Fibroblast of the aortic adventitia (primary cell): ENCODE results near the gene PPM1M. TPM values are rescaled to one million over a fixed set of nuclear protein-coding genes. Genes with fewer than 3 reads are reported as not detected.
A peak's percentile ranks its signal among the peaks of the same experiment; 100 is the strongest.

ENCODE experiments used
- DNase-seq: peaks from one replicate; pipeline ENCODE4 v3.0.0-alpha.2; 2010; ENCODE audit warnings: low read depth
- H3K4me3 ChIP-seq: 2 replicates; pipeline ENCODE4 v1.5.1; 2011; ENCODE audit warnings: low read depth, mild to moderate bottlenecking, control low read depth, low read length, moderate library complexity
- total RNA-seq: library from RNA; depleted of rRNA; stranded (reverse); fragments of >200 nt; gene quantifications from 2 replicates; pipeline ENCODE4 v1.2.3, GENCODE V29; 2012; ENCODE audit warnings: low replicate concordance
- TF ChIP-seq, protein P1 (sequence below): IDR thresholded peaks from 2 replicates; pipeline ENCODE4 v1.5.1; 2011; ENCODE audit warnings: mild to moderate bottlenecking, low read length, control low read depth, inconsistent platforms; ENCODE audit not compliant: insufficient read depth

The PPM1M gene
- total RNA-seq, 1 donor = 27.4 TPM

DNA sequence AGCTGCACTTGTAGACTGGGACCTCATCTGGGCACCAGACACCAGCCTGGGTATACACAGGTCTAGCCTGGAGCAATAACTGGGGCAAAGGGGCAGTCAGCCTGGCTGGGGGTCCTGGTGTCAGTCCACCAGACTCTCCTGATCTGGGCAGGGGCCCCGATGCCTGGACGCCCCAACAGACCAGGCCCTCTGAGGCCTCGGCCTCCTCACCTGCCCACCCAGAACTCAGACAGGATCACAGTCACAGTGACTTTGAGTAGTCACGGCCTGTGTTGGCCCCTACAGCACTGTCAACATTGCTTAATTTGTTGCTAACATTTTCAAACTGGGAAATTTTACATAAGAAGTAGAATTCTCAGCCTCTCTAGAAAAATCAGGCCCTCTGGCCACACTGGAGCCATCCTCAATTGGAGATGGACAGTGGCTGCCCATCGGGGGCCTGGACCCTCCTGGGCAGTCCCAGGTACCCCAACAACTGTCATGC, 12.4 kb upstream of the PPM1M start:
- TF ChIP-seq, protein P1, sequence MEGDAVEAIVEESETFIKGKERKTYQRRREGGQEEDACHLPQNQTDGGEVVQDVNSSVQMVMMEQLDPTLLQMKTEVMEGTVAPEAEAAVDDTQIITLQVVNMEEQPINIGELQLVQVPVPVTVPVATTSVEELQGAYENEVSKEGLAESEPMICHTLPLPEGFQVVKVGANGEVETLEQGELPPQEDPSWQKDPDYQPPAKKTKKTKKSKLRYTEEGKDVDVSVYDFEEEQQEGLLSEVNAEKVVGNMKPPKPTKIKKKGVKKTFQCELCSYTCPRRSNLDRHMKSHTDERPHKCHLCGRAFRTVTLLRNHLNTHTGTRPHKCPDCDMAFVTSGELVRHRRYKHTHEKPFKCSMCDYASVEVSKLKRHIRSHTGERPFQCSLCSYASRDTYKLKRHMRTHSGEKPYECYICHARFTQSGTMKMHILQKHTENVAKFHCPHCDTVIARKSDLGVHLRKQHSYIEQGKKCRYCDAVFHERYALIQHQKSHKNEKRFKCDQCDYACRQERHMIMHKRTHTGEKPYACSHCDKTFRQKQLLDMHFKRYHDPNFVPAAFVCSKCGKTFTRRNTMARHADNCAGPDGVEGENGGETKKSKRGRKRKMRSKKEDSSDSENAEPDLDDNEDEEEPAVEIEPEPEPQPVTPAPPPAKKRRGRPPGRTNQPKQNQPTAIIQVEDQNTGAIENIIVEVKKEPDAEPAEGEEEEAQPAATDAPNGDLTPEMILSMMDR = no peak
- H3K4me3 ChIP-seq = no peak overlapping the region
- DNase-seq = no peak

DNA sequence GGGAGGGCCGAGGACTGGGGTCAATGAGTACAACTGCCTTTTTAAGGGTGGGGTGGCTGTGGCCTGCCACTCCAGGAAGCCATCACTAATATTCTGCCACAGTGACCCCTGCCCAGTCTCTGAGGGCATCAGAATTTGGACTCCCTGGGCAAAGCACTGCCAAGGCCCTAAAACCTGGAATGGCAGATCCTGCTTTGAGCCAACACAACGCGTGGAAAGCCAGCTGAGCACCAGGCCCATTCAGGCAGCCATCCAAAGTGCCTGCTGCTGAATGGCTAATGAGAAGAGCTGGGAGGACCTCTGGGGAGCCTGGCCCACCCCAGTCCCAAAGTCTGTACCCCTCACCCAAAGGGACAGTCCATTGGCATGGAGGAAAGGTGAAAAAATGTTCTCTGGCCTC, 11.6 kb upstream of the PPM1M start:
- no peak overlapping the region for H3K4me3 ChIP-seq
- TF ChIP-seq, protein P1 = no peak
- DNase-seq = no peak

DNA sequence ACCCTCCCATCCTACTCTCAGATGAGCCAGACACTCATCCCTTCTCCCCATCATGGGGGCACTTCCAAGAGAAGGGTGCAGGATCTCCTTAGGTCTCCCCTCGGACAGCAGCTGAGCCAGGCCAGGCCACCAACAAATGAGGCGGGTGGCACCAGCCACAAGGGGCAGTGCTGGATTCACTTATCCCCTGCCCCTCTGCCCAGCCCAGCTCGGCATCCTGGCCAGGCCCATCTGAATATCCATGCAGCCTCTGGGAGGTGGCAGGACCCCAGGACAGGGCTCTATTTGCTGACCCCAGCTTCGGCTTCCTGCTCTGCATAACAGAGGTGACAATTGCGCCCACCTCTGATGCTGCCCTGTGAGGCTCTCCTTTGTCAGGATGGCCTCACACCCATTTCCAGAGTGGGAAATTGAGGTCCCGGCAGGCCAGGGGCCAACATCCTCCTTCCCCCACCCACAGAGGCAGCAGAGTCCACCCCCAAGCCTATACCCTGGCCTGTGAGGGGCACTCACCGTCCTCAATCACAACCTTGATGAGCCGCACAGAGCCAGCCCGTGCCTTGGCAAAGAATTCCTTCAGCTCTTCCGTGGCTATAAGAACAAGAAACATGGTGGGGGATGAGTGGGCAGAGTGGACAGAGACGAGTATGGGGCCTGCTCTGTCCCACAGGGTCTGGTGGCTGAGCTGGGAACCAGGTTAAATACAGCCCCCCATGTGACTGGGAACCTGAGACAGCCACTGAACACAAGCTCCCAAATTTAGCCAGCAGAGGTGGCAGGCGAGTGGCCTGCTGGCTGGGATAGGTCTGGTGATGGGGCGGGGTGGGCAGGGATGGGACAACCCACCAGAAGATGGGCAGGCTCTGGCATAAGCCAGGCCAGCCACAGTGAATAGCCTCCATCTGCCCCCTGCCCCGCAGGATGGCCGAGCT, 10.8 kb upstream of the PPM1M start:
- DNase-seq = no peak
- H3K4me3 ChIP-seq = no peak overlapping the region
- TF ChIP-seq, protein P1 = no peak

DNA sequence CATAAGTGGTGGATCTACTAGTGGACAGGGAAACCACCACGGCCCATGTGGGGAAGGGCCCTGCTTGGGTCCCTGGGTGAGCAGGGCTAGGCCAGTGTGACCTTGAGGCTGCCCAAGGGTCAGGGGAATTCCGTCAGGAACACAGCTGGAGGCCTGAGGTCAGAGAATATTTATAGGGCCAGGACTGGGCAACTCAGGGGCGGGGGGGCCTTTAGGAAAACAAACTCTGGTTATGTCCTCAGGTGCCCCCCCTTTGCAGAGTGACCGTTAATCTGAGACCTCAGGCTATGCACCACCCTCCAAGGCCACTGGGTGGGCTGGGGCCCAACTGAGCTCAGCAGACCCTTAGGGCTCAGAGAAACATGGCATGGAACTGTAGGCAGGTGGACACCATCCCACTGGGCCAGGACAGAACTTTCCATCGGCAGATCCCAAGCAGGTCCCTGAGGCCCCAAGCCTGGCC, 9.1 kb upstream of the PPM1M start:
- H3K4me3 ChIP-seq = peak overlapping the region; percentile 35
- TF ChIP-seq, protein P1 = no peak
- DNase-seq = no peak

DNA sequence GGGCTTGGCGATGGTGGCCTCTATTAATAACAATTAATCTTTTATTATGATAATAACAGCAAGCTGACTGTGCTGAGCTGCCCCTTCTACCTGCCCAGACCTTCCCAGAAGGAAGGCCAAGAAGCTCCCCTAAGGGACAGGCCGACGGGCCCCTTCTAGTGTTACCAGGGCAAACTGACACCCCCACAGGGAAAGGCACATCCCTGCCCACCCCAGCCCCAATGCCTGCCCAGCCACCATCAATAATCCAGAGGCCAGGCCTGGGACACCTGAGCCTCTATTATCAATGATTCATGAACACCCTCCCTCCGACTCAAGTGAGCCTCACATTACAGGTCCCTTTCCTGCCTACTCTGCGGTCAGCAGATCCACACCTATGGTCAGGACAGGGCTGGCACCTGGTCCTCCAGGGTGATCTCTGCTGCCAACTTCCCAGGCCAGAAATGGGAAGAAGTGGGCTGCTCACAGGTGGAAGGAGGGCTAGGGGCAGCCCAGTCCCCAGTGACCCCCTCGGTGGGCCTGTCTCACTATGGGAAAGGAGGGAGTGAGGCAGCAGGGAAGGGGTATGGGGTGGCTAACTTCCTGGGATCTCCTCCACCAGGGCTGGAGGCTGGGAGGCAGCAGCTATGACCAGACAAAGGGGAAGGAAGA, 8.4 kb upstream of the PPM1M start:
- TF ChIP-seq, protein P1 = no peak
- peak overlapping the region; percentile 78 for H3K4me3 ChIP-seq
- DNase-seq = no peak

DNA sequence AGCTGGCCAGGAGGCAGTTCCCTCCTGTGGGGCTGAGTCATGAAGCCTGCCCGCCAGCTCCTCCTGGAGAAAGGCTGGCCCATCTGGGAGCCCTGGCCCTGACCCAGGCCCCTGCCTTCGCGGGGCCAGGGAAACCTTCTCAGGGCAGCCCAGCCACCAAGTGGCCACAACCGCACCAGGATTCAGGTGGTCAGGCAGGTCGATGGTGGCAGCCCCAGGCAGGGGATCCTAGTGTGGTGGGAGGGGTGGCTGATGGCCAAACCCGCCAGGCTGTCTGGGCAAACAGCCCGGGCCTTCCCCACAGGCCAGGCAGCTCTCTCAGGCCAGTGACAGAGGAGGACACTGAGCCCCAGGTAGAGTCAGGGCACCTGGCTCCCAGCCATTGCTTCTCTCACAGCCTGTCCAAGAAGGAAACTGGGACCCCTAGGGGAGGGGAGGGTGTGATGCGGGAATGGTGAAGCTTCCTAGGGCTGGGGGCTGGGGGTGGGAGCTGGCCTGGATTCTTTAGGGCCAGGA, 7.8 kb upstream of the PPM1M start:
- H3K4me3 ChIP-seq = peak overlapping the region; percentile 78
- peak; percentile 85 for DNase-seq
- TF ChIP-seq, protein P1 = no peak
